ENCODE measurements around the gene CRYL1. TPM values are rescaled to one million over a fixed set of nuclear protein-coding genes. Genes with fewer than 3 reads are reported as not detected.
A peak's percentile ranks its signal among the peaks of the same experiment; 100 is the strongest.

Gene CRYL1
- total and polyA plus RNA-seq, 2 of the 13 experiments (the other 11 are each of a cell fraction or from before 2014, with no cell fraction given): 57.2 to 115 TPM

- TF ChIP-seq ZNF546 (CRISPR knock-in tag; conservative IDR thresholded peaks at IDR 0.05) (no peak), ZNF3 (CRISPR knock-in tag; IDR thresholded peaks at IDR 0.05) (peak; percentile 19; the same call in 1 of the 2 replicates), CHCHD3 (CRISPR knock-in tag; IDR thresholded peaks at IDR 0.05) (no peak), SYNCRIP (IDR thresholded peaks at IDR 0.05; ENCODE audit: insufficient read depth, low read depth, low read length) (no peak), ZSCAN29 (CRISPR knock-in tag; conservative IDR thresholded peaks at IDR 0.05) (no peak), ISL2 (CRISPR knock-in tag; IDR thresholded peaks at IDR 0.05) (peak; percentile 56; the same call in 1 of the 2 replicates), POLR2A (IDR thresholded peaks at IDR 0.05; ENCODE audit: insufficient read depth in 1 of 2, low read depth in 2 of 2, low read length in 2 of 2) (peak; percentile 25 to 41; a peak in 1 of 4 replicates), ZNF430 (CRISPR knock-in tag; IDR thresholded peaks at IDR 0.05) (0 out of 2 replicates have a peak, but pooled peaks have one; percentile 32), HNRNPUL1 (IDR thresholded peaks at IDR 0.05; ENCODE audit: low read depth, low read length) (no peak), ZNF782 (CRISPR knock-in tag; IDR thresholded peaks at IDR 0.05; ENCODE audit: borderline replicate concordance) (no peak), ZMYM4 (CRISPR knock-in tag; IDR thresholded peaks at IDR 0.05) (peak; percentile 62), MXD3 (CRISPR knock-in tag; IDR thresholded peaks at IDR 0.05) (no peak), ZNF619 (CRISPR knock-in tag; IDR thresholded peaks at IDR 0.05) (no peak), YEATS4 (CRISPR knock-in tag; IDR thresholded peaks at IDR 0.05; ENCODE audit: borderline replicate concordance) (peak; percentile 52; the same call in 1 of the 2 replicates), SAP130 (CRISPR knock-in tag; IDR thresholded peaks at IDR 0.05; ENCODE audit: low read depth) (peak; percentile 65), FOXA1 (IDR thresholded peaks at IDR 0.05) (no peak), FOXA1 (CRISPR knock-in tag; IDR thresholded peaks at IDR 0.05) (peak; percentile 51; the same call in 1 of the 2 replicates), ZNF570 (CRISPR knock-in tag; IDR thresholded peaks at IDR 0.05; ENCODE audit: borderline replicate concordance) (no peak), THAP7 (CRISPR knock-in tag; IDR thresholded peaks at IDR 0.05) (no peak), ZNF282 (IDR thresholded peaks at IDR 0.05; ENCODE audit: partially characterized antibody) (no peak), E2F1 (CRISPR knock-in tag; IDR thresholded peaks at IDR 0.05) (no peak), ZBTB8A (CRISPR knock-in tag; IDR thresholded peaks at IDR 0.05; ENCODE audit: borderline replicate concordance, low read depth) (no peak), PCBP1 (IDR thresholded peaks at IDR 0.05; ENCODE audit: borderline replicate concordance, low read depth, low read length) (no peak), FOXJ3 (CRISPR knock-in tag; IDR thresholded peaks at IDR 0.05; ENCODE audit: borderline replicate concordance) (0 out of 2 replicates have a peak, but pooled peaks have one; percentile 80), MIER2 (CRISPR knock-in tag; IDR thresholded peaks at IDR 0.05) (0 out of 2 replicates have a peak, but pooled peaks have one; percentile 14)
- TF ChIP-seq, protein P1, sequence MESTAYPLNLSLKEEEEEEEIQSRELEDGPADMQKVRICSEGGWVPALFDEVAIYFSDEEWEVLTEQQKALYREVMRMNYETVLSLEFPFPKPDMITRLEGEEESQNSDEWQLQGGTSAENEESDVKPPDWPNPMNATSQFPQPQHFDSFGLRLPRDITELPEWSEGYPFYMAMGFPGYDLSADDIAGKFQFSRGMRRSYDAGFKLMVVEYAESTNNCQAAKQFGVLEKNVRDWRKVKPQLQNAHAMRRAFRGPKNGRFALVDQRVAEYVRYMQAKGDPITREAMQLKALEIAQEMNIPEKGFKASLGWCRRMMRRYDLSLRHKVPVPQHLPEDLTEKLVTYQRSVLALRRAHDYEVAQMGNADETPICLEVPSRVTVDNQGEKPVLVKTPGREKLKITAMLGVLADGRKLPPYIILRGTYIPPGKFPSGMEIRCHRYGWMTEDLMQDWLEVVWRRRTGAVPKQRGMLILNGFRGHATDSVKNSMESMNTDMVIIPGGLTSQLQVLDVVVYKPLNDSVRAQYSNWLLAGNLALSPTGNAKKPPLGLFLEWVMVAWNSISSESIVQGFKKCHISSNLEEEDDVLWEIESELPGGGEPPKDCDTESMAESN (CRISPR knock-in tag; conservative IDR thresholded peaks at IDR 0.05): no peak
Observed at GRCh38 chr13:20553311-20553710, 27.7 kb upstream of the CRYL1 start (continued).

All from HepG2 (cell line).